Aorta (tissue), 5 donors: ENCODE measurements around the gene CHST12. TPM values are rescaled to one million over a fixed set of nuclear protein-coding genes. Genes with fewer than 3 reads are reported as not detected.
A peak's percentile ranks its signal among the peaks of the same experiment; 100 is the strongest.

ENCODE experiments used
- ATAC-seq: fragments of 200-7000 bp; cut with Tn5 transposase; one replicate; pipeline ENCODE4 v1.9.1; 2022; ENCODE audit warnings: moderate library complexity; ENCODE audit not compliant: low FRiP score
- DNase-seq, 2 donors: peaks; one replicate each; pipeline ENCODE4 v3.0.0-alpha.2; 2020
- H3K27ac ChIP-seq, 2 donors: one replicate each; pipeline ENCODE4 v1.5.1; 2013; ENCODE audit warnings: low read length in 2 of 2, mild to moderate bottlenecking in 2 of 2, moderate library complexity in 2 of 2, control low read depth in 1 of 2, inconsistent platforms in 1 of 2, low read depth in 1 of 2
- H3K27me3 ChIP-seq, 2 donors: one replicate each; pipeline ENCODE4 v1.6.1; 2013; ENCODE audit warnings: control low read depth in 1 of 2, low read length in 1 of 2, mild to moderate bottlenecking in 1 of 2, moderate library complexity in 1 of 2; ENCODE audit not compliant: insufficient read depth in 2 of 2, control insufficient read depth in 1 of 2
- H3K36me3 ChIP-seq, 2 donors: one replicate each; pipeline ENCODE4 v1.6.1; 2013; ENCODE audit warnings: control low read depth in 1 of 2, low read length in 1 of 2, mild to moderate bottlenecking in 1 of 2; ENCODE audit not compliant: insufficient read depth in 2 of 2, control insufficient read depth in 1 of 2
- H3K4me1 ChIP-seq, 2 donors: one replicate each; pipeline ENCODE4 v1.6.1; 2013; ENCODE audit warnings: low read length in 2 of 2, control low read depth in 1 of 2, mild to moderate bottlenecking in 1 of 2, moderate library complexity in 1 of 2; ENCODE audit not compliant: insufficient read depth in 2 of 2, control insufficient read depth in 1 of 2
- H3K4me3 ChIP-seq, 2 donors: one replicate each; pipeline ENCODE4 v1.5.1; 2013; ENCODE audit warnings: low read length in 2 of 2, control low read depth in 1 of 2, mild to moderate bottlenecking in 1 of 2
- H3K9me3 ChIP-seq: one replicate; pipeline ENCODE4 v1.6.1; 2013; ENCODE audit warnings: mild to moderate bottlenecking, low read length; ENCODE audit not compliant: control insufficient read depth
- WGBS, 2 donors: extraction: QIAGEN DNeasy Blood & Tissue Kit; methylation state at CpG; one replicate each; pipeline ENCODE4 v1.1.7; 2013; 5-methylcytosine and 5-hydroxymethylcytosine counted together
- intact Hi-C, 2 donors: fragments of 100-400 bp; cut with DNase I; formaldehyde crosslinking; loops; one replicate each; pipeline versions ENCODE4 v1.14.2 to v1.15.0; 2022
- polyA plus RNA-seq, 2 donors: library from polyadenylated mRNA; stranded (reverse); fragments of 200-250 nt; gene quantifications; one replicate each; pipeline ENCODE4 v1.2.3, GENCODE V29; 2013
- total RNA-seq, 2 donors: library from RNA; stranded (reverse); fragmentation: NEBNext Ultra II Directional; extraction: Animal tissue kit (Norgen Biotek cat#: 25700); gene quantifications; one replicate each; pipeline ENCODE4 v1.2.1, GENCODE V29; 2021
- donor health status: healthy with polysubstance abuse.
- donor health status: Bipolar disorder and iron deficiency.
- donor health status: DM: no; HTN: no; CAD: no.
- donor health status: DM: no; HTN: no; CAD: no.
- donor health status: DM: yes; HTN: yes; CAD: no.

Gene CHST12
- total and polyA plus RNA-seq, 4 donors: 2.9 to 31.8 (median 17.8) TPM

- ATAC-seq (no peak), DNase-seq (no peak)
- no peaks in the 10 kb centered on the region for H3K4me1 ChIP-seq
- no peaks in the 10 kb centered on the region for H3K9me3 ChIP-seq
- no peak overlapping the region for H3K27ac ChIP-seq
- no peaks in the 10 kb centered on the region for H3K27me3 ChIP-seq
- no peaks in the 10 kb centered on the region for H3K36me3 ChIP-seq
- WGBS, 2 donors: 95 to 97% methylated on average over 7 to 10 of the region's 10 CpGs
- intact Hi-C loops: no loop called here
- no peak overlapping the region for H3K4me3 ChIP-seq
Observed at GRCh38 chr7:2405201-2405600, 1.8 kb downstream of the CHST12 start.

- no peak overlapping the region for H3K27ac ChIP-seq
- H3K27me3 ChIP-seq: no peaks in the 10 kb centered on the region
- no peaks in the 10 kb centered on the region for H3K36me3 ChIP-seq
- ATAC-seq (no peak), DNase-seq (no peak)
- intact Hi-C loops: no loop called here
- H3K4me3 ChIP-seq: no peak overlapping the region
- WGBS, 2 donors: 93 to 97% methylated on average over 21 of the region's 21 CpGs
- no peaks in the 10 kb centered on the region for H3K4me1 ChIP-seq
- H3K9me3 ChIP-seq: no peaks in the 10 kb centered on the region
Observed at GRCh38 chr7:2405601-2406345, 2.4 kb downstream of the CHST12 start.

- ATAC-seq: no peak
- Histone ChIP-seq H3K9me3 (no peaks in the 10 kb centered on the region), H3K27ac (no peak overlapping the region), H3K4me3 (no peak overlapping the region), H3K4me1 (peaks cover 0 to 4% of the 10 kb centered on the region in 2 donors), H3K36me3 (no peaks in the 10 kb centered on the region), H3K27me3 (no peaks in the 10 kb centered on the region)
- DNase-seq: no peak
- 85% methylated on average over 15 of the region's 15 CpGs for WGBS, 2 donors
- intact Hi-C loops: no loop called here
Observed at GRCh38 chr7:2409745-2410414, 6.5 kb downstream of the CHST12 start.

- DNase-seq: no peak
- no peaks in the 10 kb centered on the region for H3K9me3 ChIP-seq
- H3K36me3 ChIP-seq: no peaks in the 10 kb centered on the region
- 98 to 100% methylated on average over 1 of the region's 1 CpG for WGBS, 2 donors
- H3K27me3 ChIP-seq: no peaks in the 10 kb centered on the region
- no peak overlapping the region for H3K4me3 ChIP-seq
- ATAC-seq: no peak
- intact Hi-C loops: no loop called here
- H3K4me1 ChIP-seq: peaks cover 0 to 4% of the 10 kb centered on the region in 2 donors
- H3K27ac ChIP-seq: no peak overlapping the region
Observed at GRCh38 chr7:2411049-2411448, 7.6 kb downstream of the CHST12 start.

GRCh38 chr7:2411815-2412586 lies 8.6 kb downstream of the CHST12 start:
- 52 to 58% methylated on average over 12 of the region's 12 CpGs for WGBS, 2 donors
- Histone ChIP-seq H3K27ac (no peak overlapping the region), H3K36me3 (no peaks in the 10 kb centered on the region), H3K27me3 (no peaks in the 10 kb centered on the region), H3K4me1 (peaks cover 0 to 4% of the 10 kb centered on the region in 2 donors), H3K9me3 (no peaks in the 10 kb centered on the region), H3K4me3 (no peak overlapping the region)
- no peak for DNase-seq
- intact Hi-C loops: no loop called here
- ATAC-seq: no peak

GRCh38 chr7:2412587-2413201 lies 9.3 kb downstream of the CHST12 start:
- Histone ChIP-seq H3K36me3 (no peaks in the 10 kb centered on the region), H3K9me3 (no peaks in the 10 kb centered on the region), H3K27me3 (no peaks in the 10 kb centered on the region), H3K27ac (peak overlapping the region in 1 of 2 donors; percentile 46), H3K4me1 (peaks cover 0 to 4% of the 10 kb centered on the region in 2 donors), H3K4me3 (no peak overlapping the region)
- intact Hi-C loops: no loop called here
- ATAC-seq (no peak), DNase-seq (no peak)
- WGBS, 2 donors: 20 to 23% methylated on average over 3 of the region's 3 CpGs

- H3K27ac ChIP-seq: no peak overlapping the region
- peaks cover 0 to 4% of the 10 kb centered on the region in 2 donors for H3K4me1 ChIP-seq
- intact Hi-C loops: no loop called here
- ATAC-seq (no peak), DNase-seq (no peak)
- no peaks in the 10 kb centered on the region for H3K9me3 ChIP-seq
- WGBS, 2 donors: 89 to 92% methylated on average over 5 of the region's 5 CpGs
- H3K4me3 ChIP-seq: no peak overlapping the region
- H3K27me3 ChIP-seq: no peaks in the 10 kb centered on the region
- H3K36me3 ChIP-seq: no peaks in the 10 kb centered on the region
Observed at GRCh38 chr7:2416063-2416462, 12.7 kb downstream of the CHST12 start.

- H3K4me3 ChIP-seq: no peak overlapping the region
- no peaks in the 10 kb centered on the region for H3K36me3 ChIP-seq
- intact Hi-C loops: no loop called here
- 94 to 96% methylated on average over 6 of the region's 6 CpGs for WGBS, 2 donors
- H3K4me1 ChIP-seq: peaks cover 0 to 4% of the 10 kb centered on the region in 2 donors
- no peak for DNase-seq
- H3K9me3 ChIP-seq: no peaks in the 10 kb centered on the region
- ATAC-seq: no peak
- H3K27ac ChIP-seq: no peak overlapping the region
- H3K27me3 ChIP-seq: no peaks in the 10 kb centered on the region
Observed at GRCh38 chr7:2416650-2417049, 13.2 kb downstream of the CHST12 start.
